ENCODE data around the gene COA6. TPM values are rescaled to one million over a fixed set of nuclear protein-coding genes. Genes with fewer than 3 reads are reported as not detected.
A peak's percentile ranks its signal among the peaks of the same experiment; 100 is the strongest.
"Not testable (repeated sequence)": the region's sequence is repeated elsewhere in the genome, so short reads cannot be mapped to it uniquely, and the experiment has no call there.

COA6 gene
- 72.8 and 82.1 TPM in 2 replicates for total RNA-seq (2014; rRNA removed; shearing (Covaris generic))

GRCh38 chr1:234373064-234373958 lies at the start of gene COA6:
TSS of gene COA6 (plus strand) at chr1:234373456. CDS start at chr1:234373467, 11 bp downstream.
- peak; percentile 95 for DNase-seq (ENCODE audit: low spot score)
- in situ Hi-C loops (cut with HindIII; ENCODE audit: low sequenced_read_pairs) = no loop called here

- in situ Hi-C loops (cut with HindIII; ENCODE audit: low sequenced_read_pairs) = no loop called here
- no peak for DNase-seq (ENCODE audit: low spot score)
These were observed 48.4 kb upstream of the COA6 start for GRCh38 chr1:234324821-234325220.

- no peak for DNase-seq (ENCODE audit: low spot score)
These were observed 47.3 kb upstream of the COA6 start for GRCh38 chr1:234325878-234326496.

GRCh38 chr1:234326497-234327366 lies 46.5 kb upstream of the COA6 start:
- in situ Hi-C loops (cut with HindIII; ENCODE audit: low sequenced_read_pairs) = no loop called here
- DNase-seq (ENCODE audit: low spot score) = peak; percentile 74

More at GRCh38 chr1:234325878-234326496, 47.3 kb upstream of the COA6 start:
- in situ Hi-C loops (cut with HindIII; ENCODE audit: low sequenced_read_pairs) = no loop called here

- no peak for DNase-seq (ENCODE audit: low spot score)
- in situ Hi-C loops (cut with HindIII; ENCODE audit: low sequenced_read_pairs) = no loop called here
These were observed 45.6 kb upstream of the COA6 start for GRCh38 chr1:234327577-234328164.

- in situ Hi-C loops (cut with HindIII; ENCODE audit: low sequenced_read_pairs) = no loop called here
- no peak for DNase-seq (ENCODE audit: low spot score)
These were observed 42.4 kb upstream of the COA6 start for GRCh38 chr1:234330843-234331215.

GRCh38 chr1:234331507-234331906 lies 41.7 kb upstream of the COA6 start:
- DNase-seq (ENCODE audit: low spot score) = no peak
- in situ Hi-C loops (cut with HindIII; ENCODE audit: low sequenced_read_pairs) = no loop called here

GRCh38 chr1:234336359-234336758 lies 36.9 kb upstream of the COA6 start:
- no peak for DNase-seq (ENCODE audit: low spot score)

GRCh38 chr1:234337233-234337632 lies 36.0 kb upstream of the COA6 start:
- no peak for DNase-seq (ENCODE audit: low spot score)
- in situ Hi-C loops (cut with HindIII; ENCODE audit: low sequenced_read_pairs) = no loop called here

More at GRCh38 chr1:234336359-234336758, 36.9 kb upstream of the COA6 start:
- in situ Hi-C loops (cut with HindIII; ENCODE audit: low sequenced_read_pairs) = no loop called here

- DNase-seq (ENCODE audit: low spot score) = no peak
- in situ Hi-C loops (cut with HindIII; ENCODE audit: low sequenced_read_pairs) = no loop called here
These were observed 32.7 kb upstream of the COA6 start for GRCh38 chr1:234340528-234340927.

- in situ Hi-C loops (cut with HindIII; ENCODE audit: low sequenced_read_pairs) = no loop called here
- no peak for DNase-seq (ENCODE audit: low spot score)
These were observed 30.5 kb upstream of the COA6 start for GRCh38 chr1:234342774-234343173.

- in situ Hi-C loops (cut with HindIII; ENCODE audit: low sequenced_read_pairs) = no loop called here
- no peak for DNase-seq (ENCODE audit: low spot score)
These were observed 28.0 kb upstream of the COA6 start for GRCh38 chr1:234345237-234345636.

GRCh38 chr1:234348964-234349363 lies 24.3 kb upstream of the COA6 start:
- DNase-seq (ENCODE audit: low spot score) = no peak
- in situ Hi-C loops (cut with HindIII; ENCODE audit: low sequenced_read_pairs) = no loop called here

- in situ Hi-C loops (cut with HindIII; ENCODE audit: low sequenced_read_pairs) = no loop called here
- DNase-seq (ENCODE audit: low spot score) = no peak
These were observed 17.3 kb upstream of the COA6 start for GRCh38 chr1:234355782-234356510.

- in situ Hi-C loops (cut with HindIII; ENCODE audit: low sequenced_read_pairs); DNase-seq (ENCODE audit: low spot score): not testable (repeated sequence)
These were observed 16.5 kb upstream of the COA6 start for GRCh38 chr1:234356615-234357269.

- no peak for DNase-seq (ENCODE audit: low spot score)
These were observed 15.4 kb upstream of the COA6 start for GRCh38 chr1:234357831-234358230.

GRCh38 chr1:234361102-234361603 lies 12.1 kb upstream of the COA6 start:
- in situ Hi-C loops (cut with HindIII; ENCODE audit: low sequenced_read_pairs) = no loop called here
- no peak for DNase-seq (ENCODE audit: low spot score)

More at GRCh38 chr1:234357831-234358230, 15.4 kb upstream of the COA6 start:
- in situ Hi-C loops (cut with HindIII; ENCODE audit: low sequenced_read_pairs) = no loop called here

GRCh38 chr1:234362558-234362957 lies 10.7 kb upstream of the COA6 start:
- DNase-seq (ENCODE audit: low spot score) = no peak
- in situ Hi-C loops (cut with HindIII; ENCODE audit: low sequenced_read_pairs) = no loop called here
